Ishikawa (cell line): ENCODE results near the gene RIMBP2.

ENCODE experiments used
- CEBPB ChIP-seq: IDR thresholded peaks from 2 replicates; pipeline ENCODE4 v1.6.1; 2012
- CREB1 ChIP-seq: IDR thresholded peaks from 2 replicates; pipeline ENCODE4 v1.6.1; 2012; ENCODE audit warnings: low read depth
- EGR1 ChIP-seq: IDR thresholded peaks from 2 replicates; pipeline ENCODE4 v1.6.1; 2012
- EP300 ChIP-seq: IDR thresholded peaks from 2 replicates; pipeline ENCODE4 v1.6.1; 2012; ENCODE audit warnings: borderline replicate concordance
- FOXM1 ChIP-seq: IDR thresholded peaks from 2 replicates; pipeline ENCODE4 v1.6.1; 2012; ENCODE audit warnings: low read depth, borderline replicate concordance
- MAX ChIP-seq: IDR thresholded peaks from 2 replicates; pipeline ENCODE4 v1.6.1; 2012
- NFIC ChIP-seq: IDR thresholded peaks from 2 replicates; pipeline ENCODE4 v1.6.1; 2012
- RAD21 ChIP-seq: IDR thresholded peaks from 2 replicates; pipeline ENCODE4 v1.6.1; 2012; ENCODE audit warnings: low read depth
- REST ChIP-seq: IDR thresholded peaks from 2 replicates; pipeline ENCODE4 v1.6.1; 2012; ENCODE audit warnings: low read depth, mild to moderate bottlenecking
- TAF1 ChIP-seq: IDR thresholded peaks from 2 replicates; pipeline ENCODE4 v1.6.1; 2012; ENCODE audit warnings: low read depth, mild to moderate bottlenecking
- TCF12 ChIP-seq: IDR thresholded peaks from 2 replicates; pipeline ENCODE4 v1.6.1; 2012; ENCODE audit warnings: low read depth
- TEAD4 ChIP-seq: IDR thresholded peaks from 2 replicates; pipeline ENCODE4 v1.6.1; 2012
- YY1 ChIP-seq: IDR thresholded peaks from 2 replicates; pipeline ENCODE4 v1.6.1; 2012; ENCODE audit warnings: low read depth
- ZBTB7A ChIP-seq: IDR thresholded peaks from 2 replicates; pipeline ENCODE4 v1.6.1; 2012; ENCODE audit warnings: low read depth
- TF ChIP-seq, protein P1 (sequence below): IDR thresholded peaks from 2 replicates; pipeline ENCODE4 v1.6.1; 2012

RIMBP2 gene

DNA sequence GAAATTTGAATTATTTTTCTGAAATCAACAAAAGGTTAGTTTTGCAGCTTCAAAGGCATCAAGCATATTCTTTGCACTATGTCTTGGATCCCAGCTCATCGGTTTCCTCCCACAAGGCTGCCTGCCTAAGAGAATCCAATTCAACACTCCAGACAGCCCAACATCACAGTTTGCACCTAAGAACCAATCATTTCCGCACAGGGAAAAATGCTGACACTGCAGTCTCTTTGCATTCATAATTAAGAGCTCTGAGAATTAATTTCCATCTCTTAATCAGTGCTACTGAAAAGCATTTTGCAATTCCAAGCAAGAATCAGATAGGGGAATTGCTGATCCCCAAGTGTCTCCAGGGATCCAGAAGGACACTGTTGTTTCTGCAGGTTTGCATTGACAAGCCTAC lies 202.5 kb downstream of the RIMBP2 start:
- TF ChIP-seq EGR1 = no peak
- no peak for TF ChIP-seq TEAD4
- no peak for TF ChIP-seq CEBPB
- TF ChIP-seq, protein P1, sequence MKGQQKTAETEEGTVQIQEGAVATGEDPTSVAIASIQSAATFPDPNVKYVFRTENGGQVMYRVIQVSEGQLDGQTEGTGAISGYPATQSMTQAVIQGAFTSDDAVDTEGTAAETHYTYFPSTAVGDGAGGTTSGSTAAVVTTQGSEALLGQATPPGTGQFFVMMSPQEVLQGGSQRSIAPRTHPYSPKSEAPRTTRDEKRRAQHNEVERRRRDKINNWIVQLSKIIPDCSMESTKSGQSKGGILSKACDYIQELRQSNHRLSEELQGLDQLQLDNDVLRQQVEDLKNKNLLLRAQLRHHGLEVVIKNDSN = no peak
- no peak for TF ChIP-seq MAX
- TF ChIP-seq TCF12 = no peak
- no peak for TF ChIP-seq REST
- TF ChIP-seq TAF1 = no peak
- TF ChIP-seq ZBTB7A = no peak
- TF ChIP-seq FOXM1 = no peak
- TF ChIP-seq CREB1 = no peak

GRCh38 chr12:130511285-130511684 lies 204.8 kb downstream of the RIMBP2 start:
- TF ChIP-seq, protein P1 = no peak
- no peak for TF ChIP-seq EGR1
- TF ChIP-seq TCF12 = no peak
- no peak for TF ChIP-seq EP300
- TF ChIP-seq RAD21 = no peak
- no peak for TF ChIP-seq CREB1
- no peak for TF ChIP-seq CEBPB
- no peak for TF ChIP-seq NFIC
- TF ChIP-seq FOXM1 = no peak
- TF ChIP-seq YY1 = no peak
- no peak for TF ChIP-seq MAX
- TF ChIP-seq TAF1 = no peak
- TF ChIP-seq ZBTB7A = no peak
- no peak for TF ChIP-seq TEAD4
- no peak for TF ChIP-seq REST

- TF ChIP-seq, protein P1 = no peak
- TF ChIP-seq FOXM1 = no peak
- TF ChIP-seq ZBTB7A = no peak
- TF ChIP-seq RAD21 = no peak
- no peak for TF ChIP-seq REST
- TF ChIP-seq TCF12 = no peak
- TF ChIP-seq YY1 = no peak
- TF ChIP-seq EP300 = no peak
- TF ChIP-seq CEBPB = no peak
Observed at GRCh38 chr12:130509454-130509853, 206.6 kb downstream of the RIMBP2 start.

- TF ChIP-seq EP300 = no peak
- no peak for TF ChIP-seq ZBTB7A
- no peak for TF ChIP-seq TCF12
- no peak for TF ChIP-seq TAF1
- no peak for TF ChIP-seq RAD21
- TF ChIP-seq YY1 = no peak
- TF ChIP-seq CREB1 = no peak
- TF ChIP-seq NFIC = no peak
- TF ChIP-seq FOXM1 = no peak
- no peak for TF ChIP-seq TEAD4
- TF ChIP-seq EGR1 = no peak
- no peak for TF ChIP-seq REST
- no peak for TF ChIP-seq MAX
- TF ChIP-seq, protein P1 = no peak
- no peak for TF ChIP-seq CEBPB
Observed at GRCh38 chr12:130508847-130509246, 207.3 kb downstream of the RIMBP2 start.
